Esophagus muscularis mucosa (tissue), 3 donors: Measurements from ENCODE around the gene CHRNA9.

ENCODE experiments used
- EP300 ChIP-seq: sonication (generic); formaldehyde crosslinking; IDR thresholded peaks from one replicate; pipeline ENCODE4 v1.6.1; 2017; ENCODE audit warnings: antibody characterized with exemption
- POLR2AphosphoS5 ChIP-seq, 2 donors: sonication (generic); formaldehyde crosslinking; IDR thresholded peaks; one replicate each; pipeline ENCODE4 v1.6.1; 2017; ENCODE audit warnings: antibody characterized with exemption in 2 of 2

DNA sequence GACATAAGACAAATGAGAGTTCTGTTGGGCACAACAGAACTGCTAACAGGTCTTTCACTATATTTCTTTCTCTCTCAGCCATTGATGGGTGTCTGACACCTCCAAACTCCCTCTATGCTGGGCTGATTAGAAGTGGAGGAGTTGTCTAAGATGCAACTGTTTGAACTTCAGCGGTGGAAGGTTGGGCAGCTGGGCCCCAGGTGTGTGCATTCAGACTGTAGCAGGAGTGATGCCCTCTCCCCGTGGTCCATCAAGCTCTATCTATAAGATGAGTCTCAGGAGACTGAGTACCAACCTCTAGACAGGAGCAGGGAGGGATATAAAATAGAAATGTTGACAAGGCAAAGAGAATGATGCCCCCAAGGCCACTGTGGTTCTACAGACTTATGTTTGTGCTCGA lies 28.2 kb upstream of the CHRNA9 start:
- no peak for TF ChIP-seq POLR2AphosphoS5 (IDR thresholded peaks at IDR 0.05)
- TF ChIP-seq EP300, result no peak
